Prostate gland (tissue), 2 donors: ENCODE results near the gene SPTBN4.

ENCODE experiments used
- CTCF ChIP-seq, 4 experiments: fragments of 200-600 bp in 2 of 4; fragments of 450-650 bp in 2 of 4; sonication (generic) in 2 of 4; IDR thresholded peaks; 1 replicate in 3 of 4; 2 replicates in 1 of 4; pipeline ENCODE4 v1.5.1; 2016 to 2019; ENCODE audit warnings: antibody characterized with exemption in 4 of 4, mild to moderate bottlenecking in 2 of 4, moderate library complexity in 2 of 4
- POLR2A ChIP-seq: fragments of 450-650 bp; IDR thresholded peaks from one replicate; pipeline ENCODE4 v1.6.1; 2016; ENCODE audit warnings: antibody characterized with exemption, mild to moderate bottlenecking
- POLR2AphosphoS5 ChIP-seq: sonication (generic); formaldehyde crosslinking; IDR thresholded peaks from one replicate; pipeline ENCODE4 v1.6.1; 2017; ENCODE audit warnings: antibody characterized with exemption

GRCh38 chr19:40590464-40591265 lies 123.9 kb downstream of the SPTBN4 start:
- no peak for TF ChIP-seq CTCF (IDR thresholded peaks at IDR 0.05)
- TF ChIP-seq POLR2AphosphoS5 = no peak
- TF ChIP-seq POLR2A = no peak
